Osteocyte (in vitro differentiated cells): ENCODE data around the gene TRIM42. TPM values are rescaled to one million over a fixed set of nuclear protein-coding genes. Genes with fewer than 3 reads are reported as not detected.

Experiments used
- DNase-seq: peaks from one replicate; pipeline ENCODE4 v3.0.0; 2021; ENCODE audit warnings: mixed read lengths; ENCODE audit not compliant: unreplicated experiment; ENCODE audit errors: extremely low spot score
- H3K27ac Mint-ChIP-seq: one replicate; pipeline ENCODE4 v1.8.0; 2021; ENCODE audit warnings: mild to moderate bottlenecking, mixed read lengths; ENCODE audit not compliant: unreplicated experiment
- H3K27me3 Mint-ChIP-seq: one replicate; pipeline ENCODE4 v1.8.0; 2021; ENCODE audit warnings: mixed read lengths; ENCODE audit not compliant: unreplicated experiment
- H3K36me3 Mint-ChIP-seq: one replicate; pipeline ENCODE4 v1.8.0; 2021; ENCODE audit warnings: mixed read lengths; ENCODE audit not compliant: unreplicated experiment
- H3K4me1 Mint-ChIP-seq: one replicate; pipeline ENCODE4 v1.8.0; 2021; ENCODE audit warnings: mixed read lengths; ENCODE audit not compliant: unreplicated experiment
- H3K4me3 Mint-ChIP-seq: one replicate; pipeline ENCODE4 v1.8.0; 2021; ENCODE audit warnings: mild to moderate bottlenecking, moderate library complexity, mixed read lengths; ENCODE audit not compliant: unreplicated experiment
- H3K9me3 Mint-ChIP-seq: one replicate; pipeline ENCODE4 v1.8.0; 2021; ENCODE audit warnings: mixed read lengths; ENCODE audit not compliant: unreplicated experiment
- CTCF ChIP-seq: fragments of 200-600 bp; sonication (generic); IDR thresholded peaks from 2 replicates; pipeline ENCODE4 v1.5.0; 2021; ENCODE audit warnings: antibody characterized with exemption, mild to moderate bottlenecking, moderate library complexity
- total RNA-seq: library from RNA; stranded (reverse); gene quantifications from 2 replicates; pipeline ENCODE4 v1.2.1, GENCODE V29; 2021

The TRIM42 gene
- total RNA-seq, 1 donor from 2014 or later, result not detected

GRCh38 chr3:140736863-140737460, 59.1 kb downstream of the TRIM42 start:
- Mint-ChIP-seq H3K9me3 (no peaks in the 10 kb centered on the region), H3K27ac (no peak overlapping the region), H3K4me3 (no peak overlapping the region), H3K4me1 (peaks cover 9% of the 10 kb centered on the region), H3K27me3 (peaks cover 6% of the 10 kb centered on the region), H3K36me3 (peaks cover 2% of the 10 kb centered on the region)
- peak; percentile 85 for TF ChIP-seq CTCF
- DNase-seq, result no peak

DNA sequence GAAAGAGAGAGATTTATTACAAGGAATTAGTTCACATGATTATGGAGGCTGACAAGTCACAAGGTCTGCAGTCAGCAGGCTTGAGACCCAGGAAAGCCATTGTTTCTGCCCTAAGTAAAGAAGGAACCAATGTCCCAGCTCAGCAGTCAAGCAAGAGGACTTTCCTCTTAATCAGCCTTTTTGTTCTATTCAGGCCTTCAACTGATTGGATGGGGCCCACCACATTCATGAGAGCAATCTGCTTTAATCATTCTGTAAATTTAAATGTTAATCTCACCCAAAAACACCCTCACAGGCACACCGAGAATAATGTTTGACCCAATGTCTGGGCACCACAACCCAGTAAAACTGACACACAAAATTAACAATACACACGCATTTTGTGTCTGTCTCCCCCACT, 64.3 kb downstream of the TRIM42 start:
- DNase-seq, result peak; percentile 4
- Mint-ChIP-seq H3K36me3 (no peaks in the 10 kb centered on the region), H3K27ac (no peak overlapping the region), H3K27me3 (peaks cover 39% of the 10 kb centered on the region), H3K4me3 (no peak overlapping the region), H3K9me3 (peaks cover 7% of the 10 kb centered on the region), H3K4me1 (peaks cover 2% of the 10 kb centered on the region)
- TF ChIP-seq CTCF, result no peak

DNA sequence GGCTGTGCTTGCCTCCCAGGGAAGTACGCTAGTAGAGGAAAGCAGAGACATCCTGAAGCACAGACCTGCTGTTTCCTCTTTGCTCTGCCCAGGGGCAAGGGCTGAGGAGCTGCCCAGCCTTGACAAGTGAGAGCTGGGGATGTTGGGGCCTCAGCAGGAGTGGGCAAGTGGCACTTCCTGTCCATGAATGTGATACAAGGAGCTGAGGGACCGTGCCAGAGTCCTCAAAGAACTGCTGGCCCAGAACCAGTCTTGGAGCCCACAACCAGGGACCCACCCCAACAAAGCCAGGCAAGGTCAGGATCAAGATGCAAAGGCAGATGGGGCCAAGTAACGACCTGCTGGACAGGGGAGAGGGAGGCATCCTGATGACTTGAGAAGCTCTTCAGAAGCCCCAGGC, 70.3 kb downstream of the TRIM42 start:
- H3K4me3 Mint-ChIP-seq, result no peak overlapping the region

GRCh38 chr3:140748903-140749302, 71.0 kb downstream of the TRIM42 start:
- Mint-ChIP-seq H3K4me3 (no peak overlapping the region), H3K27ac (no peak overlapping the region), H3K36me3 (no peaks in the 10 kb centered on the region), H3K4me1 (no peaks in the 10 kb centered on the region), H3K9me3 (peaks cover 7% of the 10 kb centered on the region), H3K27me3 (peaks cover 91% of the 10 kb centered on the region)
- no peak for DNase-seq
- no peak for TF ChIP-seq CTCF

More for the DNA sequence above, 70.3 kb downstream of the TRIM42 start:
- peaks cover 92% of the 10 kb centered on the region for H3K27me3 Mint-ChIP-seq
- no peak for TF ChIP-seq CTCF
- H3K27ac Mint-ChIP-seq, result no peak overlapping the region
- H3K4me1 Mint-ChIP-seq, result no peaks in the 10 kb centered on the region
- DNase-seq, result peak; percentile 65
- peaks cover 7% of the 10 kb centered on the region for H3K9me3 Mint-ChIP-seq
- no peaks in the 10 kb centered on the region for H3K36me3 Mint-ChIP-seq
